ENCODE measurements around the gene DGLUCY.
"Not testable (repeated sequence)": the region's sequence is repeated elsewhere in the genome, so short reads cannot be mapped to it uniquely, and the experiment has no call there.

The DGLUCY gene

DNA sequence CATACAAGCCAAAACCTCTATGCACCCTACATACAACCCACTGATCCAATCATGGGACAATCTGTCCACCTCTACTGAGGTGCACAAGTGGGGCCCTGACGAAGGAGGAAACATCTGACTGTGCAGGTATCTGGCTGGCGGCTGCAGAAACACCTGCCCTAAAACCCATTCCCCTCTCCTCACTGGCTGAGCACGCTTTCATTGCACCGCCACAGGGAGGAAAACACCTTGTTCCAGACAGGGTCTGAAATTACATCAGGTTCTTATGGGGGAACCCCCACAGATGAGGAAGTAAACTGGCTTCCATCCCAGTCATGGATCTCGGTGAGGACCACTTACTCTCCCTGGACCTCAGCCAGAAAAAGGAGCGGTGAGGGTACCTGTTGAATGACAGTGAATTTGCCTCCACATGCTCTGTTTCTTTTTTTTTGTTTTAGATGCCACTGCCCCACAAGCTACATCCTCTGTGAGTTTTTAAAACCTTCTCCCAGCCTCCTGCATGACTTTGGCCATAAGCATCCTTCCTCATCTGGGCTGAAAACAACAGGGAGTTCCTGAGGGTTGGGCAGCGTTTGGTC lies 23.8 kb upstream of the DGLUCY start:
- DNase-seq: no peak
- intact Hi-C loops (cut with DNase I; ENCODE audit: low total_unique reads): no loop called here
- Histone ChIP-seq H3K4me3 (no peak overlapping the region), H3K36me3 (no peaks in the 10 kb centered on the region), H3K4me1 (no peaks in the 10 kb centered on the region), H3K9me3 (no peaks in the 10 kb centered on the region), H3K27me3 (peaks cover 0 to 5% of the 10 kb centered on the region in 2 donors), H3K27ac (no peak overlapping the region)
- TF ChIP-seq, protein P1, sequence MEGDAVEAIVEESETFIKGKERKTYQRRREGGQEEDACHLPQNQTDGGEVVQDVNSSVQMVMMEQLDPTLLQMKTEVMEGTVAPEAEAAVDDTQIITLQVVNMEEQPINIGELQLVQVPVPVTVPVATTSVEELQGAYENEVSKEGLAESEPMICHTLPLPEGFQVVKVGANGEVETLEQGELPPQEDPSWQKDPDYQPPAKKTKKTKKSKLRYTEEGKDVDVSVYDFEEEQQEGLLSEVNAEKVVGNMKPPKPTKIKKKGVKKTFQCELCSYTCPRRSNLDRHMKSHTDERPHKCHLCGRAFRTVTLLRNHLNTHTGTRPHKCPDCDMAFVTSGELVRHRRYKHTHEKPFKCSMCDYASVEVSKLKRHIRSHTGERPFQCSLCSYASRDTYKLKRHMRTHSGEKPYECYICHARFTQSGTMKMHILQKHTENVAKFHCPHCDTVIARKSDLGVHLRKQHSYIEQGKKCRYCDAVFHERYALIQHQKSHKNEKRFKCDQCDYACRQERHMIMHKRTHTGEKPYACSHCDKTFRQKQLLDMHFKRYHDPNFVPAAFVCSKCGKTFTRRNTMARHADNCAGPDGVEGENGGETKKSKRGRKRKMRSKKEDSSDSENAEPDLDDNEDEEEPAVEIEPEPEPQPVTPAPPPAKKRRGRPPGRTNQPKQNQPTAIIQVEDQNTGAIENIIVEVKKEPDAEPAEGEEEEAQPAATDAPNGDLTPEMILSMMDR (IDR thresholded peaks at IDR 0.05): no peak

DNA sequence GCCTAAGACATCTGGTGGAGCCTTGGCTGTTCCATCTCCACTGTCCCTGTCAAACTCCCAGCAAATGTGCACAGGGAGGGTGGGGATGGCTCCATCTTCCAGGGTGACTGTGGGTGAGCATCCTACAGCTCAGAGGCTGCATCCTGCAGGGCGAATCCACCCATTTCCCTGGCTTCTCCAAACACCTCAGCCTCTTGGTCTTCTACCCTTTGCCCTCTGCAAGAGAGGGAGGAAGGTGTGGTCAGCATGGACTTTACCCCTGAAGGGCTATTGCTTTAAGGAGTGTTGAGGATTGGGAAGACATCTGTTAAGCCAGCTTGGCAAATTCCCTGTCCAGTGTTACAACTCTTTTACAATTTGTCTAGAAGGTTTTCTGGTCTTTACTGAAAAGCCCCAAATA lies 23.1 kb upstream of the DGLUCY start:
- no peaks in the 10 kb centered on the region for H3K4me1 ChIP-seq
- intact Hi-C loops (cut with DNase I; ENCODE audit: low total_unique reads): no loop called here
- no peak overlapping the region for H3K27ac ChIP-seq

DNA sequence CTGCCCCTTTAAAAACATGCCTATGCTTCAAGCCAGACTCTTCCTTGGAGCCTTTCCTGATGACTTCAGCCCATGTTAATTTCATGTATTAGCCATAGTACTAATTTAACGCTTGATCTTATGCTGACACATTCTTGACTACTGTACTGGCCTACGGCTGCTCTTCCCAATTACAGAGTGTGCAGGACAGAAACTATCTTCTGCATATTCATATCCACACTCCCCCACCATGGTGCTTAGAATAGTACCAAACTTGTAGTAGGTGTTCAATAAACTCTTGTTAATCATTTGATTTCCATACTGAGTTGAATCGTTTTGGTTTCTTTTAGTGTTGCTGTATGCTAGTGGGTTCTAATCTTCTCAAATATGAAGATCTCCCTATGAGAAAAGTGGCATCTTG lies 21.8 kb upstream of the DGLUCY start:
- TF ChIP-seq, protein P1 (IDR thresholded peaks at IDR 0.05): no peak
- no peak overlapping the region for H3K27ac ChIP-seq

More for the DNA sequence above, 23.1 kb upstream of the DGLUCY start:
- peaks cover 0 to 5% of the 10 kb centered on the region in 2 donors for H3K27me3 ChIP-seq
- no peaks in the 10 kb centered on the region for H3K9me3 ChIP-seq
- TF ChIP-seq, protein P1 (IDR thresholded peaks at IDR 0.05): no peak
- no peaks in the 10 kb centered on the region for H3K36me3 ChIP-seq
- no peak for DNase-seq
- no peak overlapping the region for H3K4me3 ChIP-seq

DNA sequence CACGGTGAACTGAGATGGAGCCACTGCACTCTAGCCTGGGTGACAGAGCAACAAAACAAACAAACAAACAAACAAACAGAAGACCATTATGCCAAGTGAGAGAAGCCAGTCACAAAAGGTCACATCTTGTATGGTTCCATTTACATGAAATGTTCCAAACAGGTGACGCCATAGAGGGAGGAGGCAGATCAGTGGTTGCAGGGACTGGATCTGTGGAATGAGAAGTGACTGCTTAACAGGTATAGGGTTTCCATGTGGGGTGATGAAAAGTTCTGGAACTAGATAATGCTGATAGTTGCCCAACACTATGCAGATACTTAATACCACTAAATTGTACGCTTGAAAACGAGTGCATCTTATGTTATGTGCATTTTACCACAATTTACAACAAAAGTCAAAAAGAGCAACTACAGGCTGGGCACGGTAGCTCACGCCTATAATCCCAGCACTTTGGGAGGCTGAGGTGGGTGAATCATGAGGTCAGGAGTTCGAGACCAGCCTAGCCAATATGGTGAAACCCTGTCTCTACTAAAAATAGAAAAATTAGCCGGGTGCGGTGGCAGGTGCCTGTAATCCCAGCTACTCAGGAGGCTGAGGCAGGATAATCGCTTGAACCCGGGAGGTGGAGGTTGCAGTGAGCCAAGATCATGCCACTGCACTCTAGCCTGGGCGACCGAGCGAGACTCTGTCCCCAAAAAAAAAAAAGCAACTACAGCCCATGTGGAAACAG lies 20.0 kb upstream of the DGLUCY start:
- H3K36me3 ChIP-seq; DNase-seq; H3K4me3 ChIP-seq; intact Hi-C loops (cut with DNase I; ENCODE audit: low total_unique reads); H3K27me3 ChIP-seq; H3K4me1 ChIP-seq; H3K27ac ChIP-seq; H3K9me3 ChIP-seq: not testable (repeated sequence)

More for the DNA sequence above, 21.8 kb upstream of the DGLUCY start:
- Histone ChIP-seq H3K27me3 (peaks cover 0 to 5% of the 10 kb centered on the region in 2 donors), H3K36me3 (no peaks in the 10 kb centered on the region), H3K4me3 (no peak overlapping the region), H3K9me3 (no peaks in the 10 kb centered on the region), H3K4me1 (no peaks in the 10 kb centered on the region)
- intact Hi-C loops (cut with DNase I; ENCODE audit: low total_unique reads): no loop called here
- no peak for DNase-seq

DNA sequence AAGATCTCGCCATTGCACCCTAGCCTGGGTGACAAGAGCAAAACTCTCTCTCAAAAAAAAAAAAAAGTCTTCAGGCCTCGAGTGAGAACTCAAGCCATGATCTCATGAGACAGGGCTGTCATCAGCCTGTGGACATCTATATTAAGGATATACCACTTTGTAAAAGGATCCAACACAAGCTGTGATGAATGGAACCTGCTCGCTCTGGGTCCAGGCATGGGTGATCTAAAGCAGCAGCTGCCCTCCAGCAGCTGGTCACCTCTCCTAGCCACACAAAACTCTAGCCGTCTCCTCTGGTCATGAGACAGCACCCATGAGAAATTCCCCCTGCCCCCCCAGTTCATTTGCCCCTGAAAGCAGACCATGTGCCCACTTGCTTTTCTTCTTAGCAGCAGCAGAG lies 19.1 kb upstream of the DGLUCY start:
- intact Hi-C loops (cut with DNase I; ENCODE audit: low total_unique reads): no loop called here
- Histone ChIP-seq H3K27me3 (peaks cover 0 to 5% of the 10 kb centered on the region in 2 donors), H3K9me3 (no peaks in the 10 kb centered on the region), H3K36me3 (no peaks in the 10 kb centered on the region), H3K4me3 (no peak overlapping the region), H3K4me1 (no peaks in the 10 kb centered on the region), H3K27ac (no peak overlapping the region)
- no peak for DNase-seq
- TF ChIP-seq, protein P1 (IDR thresholded peaks at IDR 0.05): no peak

DNA sequence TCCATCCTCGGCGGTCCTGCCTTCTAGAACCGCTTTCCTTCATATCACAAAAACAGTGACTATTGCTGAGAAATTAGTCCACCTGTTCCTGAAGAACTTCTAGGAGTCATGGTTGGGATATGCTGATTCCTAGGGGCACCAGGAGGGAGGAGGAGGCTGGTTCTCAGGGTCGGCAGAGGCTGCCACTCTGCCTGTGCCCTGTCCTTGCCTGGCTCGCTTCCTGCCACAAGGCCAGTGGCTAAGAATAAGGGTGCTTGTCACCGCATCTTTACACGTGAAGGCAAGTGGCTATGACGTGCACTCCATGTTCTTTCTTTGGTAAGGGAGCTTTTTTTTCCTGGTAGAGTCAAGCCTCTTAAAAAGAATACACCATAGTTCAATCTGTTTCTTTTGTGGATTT lies 18.7 kb upstream of the DGLUCY start:
- H3K4me1 ChIP-seq: no peaks in the 10 kb centered on the region
- H3K27ac ChIP-seq: no peak overlapping the region
- no peaks in the 10 kb centered on the region for H3K36me3 ChIP-seq
- no peak overlapping the region for H3K4me3 ChIP-seq
- peaks cover 0 to 5% of the 10 kb centered on the region in 2 donors for H3K27me3 ChIP-seq
- TF ChIP-seq, protein P1 (IDR thresholded peaks at IDR 0.05): no peak
- DNase-seq: no peak
- H3K9me3 ChIP-seq: no peaks in the 10 kb centered on the region
- intact Hi-C loops (cut with DNase I; ENCODE audit: low total_unique reads): no loop called here

DNA sequence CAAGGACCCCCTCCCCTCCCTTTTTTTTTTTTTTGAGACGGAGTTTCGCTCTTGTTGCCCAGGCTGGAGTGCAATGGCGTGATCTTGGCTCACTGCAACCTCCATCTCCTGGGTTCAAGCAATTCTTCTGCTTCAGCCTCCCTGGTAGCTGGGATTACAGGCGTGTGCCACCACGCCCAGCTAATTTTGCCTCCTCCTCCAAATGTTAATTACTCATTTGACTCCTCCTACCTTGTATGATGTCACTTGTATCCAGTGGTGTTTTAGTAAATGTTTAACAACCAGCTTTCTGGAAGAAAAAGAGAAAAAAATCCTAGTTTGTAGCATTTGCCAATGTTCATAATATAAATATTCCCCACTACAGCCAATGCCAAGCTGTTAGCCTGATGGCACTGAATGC lies 16.2 kb upstream of the DGLUCY start:
- H3K4me3 ChIP-seq; H3K27ac ChIP-seq; intact Hi-C loops (cut with DNase I; ENCODE audit: low total_unique reads); H3K27me3 ChIP-seq; H3K4me1 ChIP-seq; DNase-seq; H3K36me3 ChIP-seq; H3K9me3 ChIP-seq: not testable (repeated sequence)

Measured in tibial artery (tissue), 4 donors.